ENCODE measurements around the gene PTGDS.

DNA sequence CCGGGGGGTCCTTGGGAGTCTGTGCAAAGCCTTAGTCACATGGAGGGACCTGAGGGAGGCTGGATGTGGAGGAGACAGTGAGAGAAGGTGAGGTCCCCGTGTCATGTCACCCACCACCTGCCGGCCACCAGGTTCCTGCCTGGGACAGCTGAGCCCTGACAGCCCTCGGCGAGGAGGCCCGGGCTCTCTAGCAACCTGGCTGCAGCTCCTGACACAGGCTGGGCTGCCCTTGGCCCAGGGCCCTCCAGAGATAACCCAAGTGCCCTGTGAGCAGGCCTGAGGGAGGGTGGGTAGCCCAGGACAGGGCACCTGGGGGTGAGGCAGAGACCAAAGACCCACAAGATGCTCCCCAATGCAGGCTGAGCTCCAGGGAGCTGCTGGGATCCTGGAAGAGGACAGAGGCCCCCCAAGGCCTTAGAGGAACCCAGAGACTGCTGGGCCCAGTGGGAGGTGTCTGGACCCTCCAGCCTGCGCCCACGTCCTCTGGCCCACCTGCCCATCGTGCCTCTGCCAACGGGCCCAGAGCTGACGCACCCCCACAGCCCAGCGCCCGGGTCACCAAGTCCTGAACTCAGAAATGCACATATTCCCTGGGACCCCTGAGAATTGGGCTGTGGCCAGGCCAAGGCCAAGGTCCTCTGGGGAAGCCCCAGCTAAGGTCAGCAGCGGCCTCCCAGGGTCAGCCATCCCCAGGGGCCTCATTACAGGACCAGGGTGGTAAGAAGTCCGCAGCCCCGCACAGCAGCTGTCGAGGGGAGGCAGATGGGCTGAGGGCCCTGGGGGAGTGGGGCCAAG lies 8.8 kb upstream of the PTGDS start:
- TF ChIP-seq, protein P1, sequence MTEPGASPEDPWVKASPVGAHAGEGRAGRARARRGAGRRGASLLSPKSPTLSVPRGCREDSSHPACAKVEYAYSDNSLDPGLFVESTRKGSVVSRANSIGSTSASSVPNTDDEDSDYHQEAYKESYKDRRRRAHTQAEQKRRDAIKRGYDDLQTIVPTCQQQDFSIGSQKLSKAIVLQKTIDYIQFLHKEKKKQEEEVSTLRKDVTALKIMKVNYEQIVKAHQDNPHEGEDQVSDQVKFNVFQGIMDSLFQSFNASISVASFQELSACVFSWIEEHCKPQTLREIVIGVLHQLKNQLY (CRISPR knock-in tag; IDR thresholded peaks at IDR 0.05), result no peak
- TF ChIP-seq NR1H2 (CRISPR knock-in tag; IDR thresholded peaks at IDR 0.05) (no peak), PRRX2 (CRISPR knock-in tag; IDR thresholded peaks at IDR 0.05) (no peak), FOXK1 (CRISPR knock-in tag; IDR thresholded peaks at IDR 0.05) (no peak), JAZF1 (CRISPR knock-in tag; IDR thresholded peaks at IDR 0.05) (no peak)
- TF ChIP-seq, protein P2, sequence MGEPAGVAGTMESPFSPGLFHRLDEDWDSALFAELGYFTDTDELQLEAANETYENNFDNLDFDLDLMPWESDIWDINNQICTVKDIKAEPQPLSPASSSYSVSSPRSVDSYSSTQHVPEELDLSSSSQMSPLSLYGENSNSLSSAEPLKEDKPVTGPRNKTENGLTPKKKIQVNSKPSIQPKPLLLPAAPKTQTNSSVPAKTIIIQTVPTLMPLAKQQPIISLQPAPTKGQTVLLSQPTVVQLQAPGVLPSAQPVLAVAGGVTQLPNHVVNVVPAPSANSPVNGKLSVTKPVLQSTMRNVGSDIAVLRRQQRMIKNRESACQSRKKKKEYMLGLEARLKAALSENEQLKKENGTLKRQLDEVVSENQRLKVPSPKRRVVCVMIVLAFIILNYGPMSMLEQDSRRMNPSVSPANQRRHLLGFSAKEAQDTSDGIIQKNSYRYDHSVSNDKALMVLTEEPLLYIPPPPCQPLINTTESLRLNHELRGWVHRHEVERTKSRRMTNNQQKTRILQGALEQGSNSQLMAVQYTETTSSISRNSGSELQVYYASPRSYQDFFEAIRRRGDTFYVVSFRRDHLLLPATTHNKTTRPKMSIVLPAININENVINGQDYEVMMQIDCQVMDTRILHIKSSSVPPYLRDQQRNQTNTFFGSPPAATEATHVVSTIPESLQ (CRISPR knock-in tag; IDR thresholded peaks at IDR 0.05), result no peak
- TF ChIP-seq, protein P3, sequence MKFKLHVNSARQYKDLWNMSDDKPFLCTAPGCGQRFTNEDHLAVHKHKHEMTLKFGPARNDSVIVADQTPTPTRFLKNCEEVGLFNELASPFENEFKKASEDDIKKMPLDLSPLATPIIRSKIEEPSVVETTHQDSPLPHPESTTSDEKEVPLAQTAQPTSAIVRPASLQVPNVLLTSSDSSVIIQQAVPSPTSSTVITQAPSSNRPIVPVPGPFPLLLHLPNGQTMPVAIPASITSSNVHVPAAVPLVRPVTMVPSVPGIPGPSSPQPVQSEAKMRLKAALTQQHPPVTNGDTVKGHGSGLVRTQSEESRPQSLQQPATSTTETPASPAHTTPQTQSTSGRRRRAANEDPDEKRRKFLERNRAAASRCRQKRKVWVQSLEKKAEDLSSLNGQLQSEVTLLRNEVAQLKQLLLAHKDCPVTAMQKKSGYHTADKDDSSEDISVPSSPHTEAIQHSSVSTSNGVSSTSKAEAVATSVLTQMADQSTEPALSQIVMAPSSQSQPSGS (CRISPR knock-in tag; IDR thresholded peaks at IDR 0.05; ENCODE audit: borderline replicate concordance, low read depth), result no peak
- TF ChIP-seq, protein P4, sequence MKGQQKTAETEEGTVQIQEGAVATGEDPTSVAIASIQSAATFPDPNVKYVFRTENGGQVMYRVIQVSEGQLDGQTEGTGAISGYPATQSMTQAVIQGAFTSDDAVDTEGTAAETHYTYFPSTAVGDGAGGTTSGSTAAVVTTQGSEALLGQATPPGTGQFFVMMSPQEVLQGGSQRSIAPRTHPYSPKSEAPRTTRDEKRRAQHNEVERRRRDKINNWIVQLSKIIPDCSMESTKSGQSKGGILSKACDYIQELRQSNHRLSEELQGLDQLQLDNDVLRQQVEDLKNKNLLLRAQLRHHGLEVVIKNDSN (CRISPR knock-in tag; IDR thresholded peaks at IDR 0.05), result no peak
- TF ChIP-seq, protein P5, sequence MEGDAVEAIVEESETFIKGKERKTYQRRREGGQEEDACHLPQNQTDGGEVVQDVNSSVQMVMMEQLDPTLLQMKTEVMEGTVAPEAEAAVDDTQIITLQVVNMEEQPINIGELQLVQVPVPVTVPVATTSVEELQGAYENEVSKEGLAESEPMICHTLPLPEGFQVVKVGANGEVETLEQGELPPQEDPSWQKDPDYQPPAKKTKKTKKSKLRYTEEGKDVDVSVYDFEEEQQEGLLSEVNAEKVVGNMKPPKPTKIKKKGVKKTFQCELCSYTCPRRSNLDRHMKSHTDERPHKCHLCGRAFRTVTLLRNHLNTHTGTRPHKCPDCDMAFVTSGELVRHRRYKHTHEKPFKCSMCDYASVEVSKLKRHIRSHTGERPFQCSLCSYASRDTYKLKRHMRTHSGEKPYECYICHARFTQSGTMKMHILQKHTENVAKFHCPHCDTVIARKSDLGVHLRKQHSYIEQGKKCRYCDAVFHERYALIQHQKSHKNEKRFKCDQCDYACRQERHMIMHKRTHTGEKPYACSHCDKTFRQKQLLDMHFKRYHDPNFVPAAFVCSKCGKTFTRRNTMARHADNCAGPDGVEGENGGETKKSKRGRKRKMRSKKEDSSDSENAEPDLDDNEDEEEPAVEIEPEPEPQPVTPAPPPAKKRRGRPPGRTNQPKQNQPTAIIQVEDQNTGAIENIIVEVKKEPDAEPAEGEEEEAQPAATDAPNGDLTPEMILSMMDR (IDR thresholded peaks at IDR 0.05), result no peak
- TF ChIP-seq, protein P6, sequence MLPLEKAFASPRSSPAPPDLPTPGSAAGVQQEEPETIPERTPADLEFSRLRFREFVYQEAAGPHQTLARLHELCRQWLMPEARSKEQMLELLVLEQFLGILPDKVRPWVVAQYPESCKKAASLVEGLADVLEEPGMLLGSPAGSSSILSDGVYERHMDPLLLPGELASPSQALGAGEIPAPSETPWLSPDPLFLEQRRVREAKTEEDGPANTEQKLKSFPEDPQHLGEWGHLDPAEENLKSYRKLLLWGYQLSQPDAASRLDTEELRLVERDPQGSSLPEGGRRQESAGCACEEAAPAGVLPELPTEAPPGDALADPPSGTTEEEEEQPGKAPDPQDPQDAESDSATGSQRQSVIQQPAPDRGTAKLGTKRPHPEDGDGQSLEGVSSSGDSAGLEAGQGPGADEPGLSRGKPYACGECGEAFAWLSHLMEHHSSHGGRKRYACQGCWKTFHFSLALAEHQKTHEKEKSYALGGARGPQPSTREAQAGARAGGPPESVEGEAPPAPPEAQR (CRISPR knock-in tag; IDR thresholded peaks at IDR 0.05), result no peak
- TF ChIP-seq, protein P7, sequence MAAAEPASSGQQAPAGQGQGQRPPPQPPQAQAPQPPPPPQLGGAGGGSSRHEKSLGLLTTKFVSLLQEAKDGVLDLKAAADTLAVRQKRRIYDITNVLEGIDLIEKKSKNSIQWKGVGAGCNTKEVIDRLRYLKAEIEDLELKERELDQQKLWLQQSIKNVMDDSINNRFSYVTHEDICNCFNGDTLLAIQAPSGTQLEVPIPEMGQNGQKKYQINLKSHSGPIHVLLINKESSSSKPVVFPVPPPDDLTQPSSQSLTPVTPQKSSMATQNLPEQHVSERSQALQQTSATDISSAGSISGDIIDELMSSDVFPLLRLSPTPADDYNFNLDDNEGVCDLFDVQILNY (CRISPR knock-in tag; IDR thresholded peaks at IDR 0.05), result no peak
- TF ChIP-seq, protein P8, sequence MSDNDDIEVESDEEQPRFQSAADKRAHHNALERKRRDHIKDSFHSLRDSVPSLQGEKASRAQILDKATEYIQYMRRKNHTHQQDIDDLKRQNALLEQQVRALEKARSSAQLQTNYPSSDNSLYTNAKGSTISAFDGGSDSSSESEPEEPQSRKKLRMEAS (CRISPR knock-in tag; IDR thresholded peaks at IDR 0.05), result no peak
- TF ChIP-seq, protein P9, sequence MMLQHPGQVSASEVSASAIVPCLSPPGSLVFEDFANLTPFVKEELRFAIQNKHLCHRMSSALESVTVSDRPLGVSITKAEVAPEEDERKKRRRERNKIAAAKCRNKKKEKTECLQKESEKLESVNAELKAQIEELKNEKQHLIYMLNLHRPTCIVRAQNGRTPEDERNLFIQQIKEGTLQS (CRISPR knock-in tag; conservative IDR thresholded peaks at IDR 0.05), result no peak
- TF ChIP-seq, protein P10, sequence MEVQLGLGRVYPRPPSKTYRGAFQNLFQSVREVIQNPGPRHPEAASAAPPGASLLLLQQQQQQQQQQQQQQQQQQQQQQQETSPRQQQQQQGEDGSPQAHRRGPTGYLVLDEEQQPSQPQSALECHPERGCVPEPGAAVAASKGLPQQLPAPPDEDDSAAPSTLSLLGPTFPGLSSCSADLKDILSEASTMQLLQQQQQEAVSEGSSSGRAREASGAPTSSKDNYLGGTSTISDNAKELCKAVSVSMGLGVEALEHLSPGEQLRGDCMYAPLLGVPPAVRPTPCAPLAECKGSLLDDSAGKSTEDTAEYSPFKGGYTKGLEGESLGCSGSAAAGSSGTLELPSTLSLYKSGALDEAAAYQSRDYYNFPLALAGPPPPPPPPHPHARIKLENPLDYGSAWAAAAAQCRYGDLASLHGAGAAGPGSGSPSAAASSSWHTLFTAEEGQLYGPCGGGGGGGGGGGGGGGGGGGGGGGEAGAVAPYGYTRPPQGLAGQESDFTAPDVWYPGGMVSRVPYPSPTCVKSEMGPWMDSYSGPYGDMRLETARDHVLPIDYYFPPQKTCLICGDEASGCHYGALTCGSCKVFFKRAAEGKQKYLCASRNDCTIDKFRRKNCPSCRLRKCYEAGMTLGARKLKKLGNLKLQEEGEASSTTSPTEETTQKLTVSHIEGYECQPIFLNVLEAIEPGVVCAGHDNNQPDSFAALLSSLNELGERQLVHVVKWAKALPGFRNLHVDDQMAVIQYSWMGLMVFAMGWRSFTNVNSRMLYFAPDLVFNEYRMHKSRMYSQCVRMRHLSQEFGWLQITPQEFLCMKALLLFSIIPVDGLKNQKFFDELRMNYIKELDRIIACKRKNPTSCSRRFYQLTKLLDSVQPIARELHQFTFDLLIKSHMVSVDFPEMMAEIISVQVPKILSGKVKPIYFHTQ (CRISPR knock-in tag; IDR thresholded peaks at IDR 0.05), result no peak
